ENCODE results near the gene TPPP2.

GRCh38 chr14:21020977-21021545 lies 9.0 kb upstream of the TPPP2 start:
- no peak for TF ChIP-seq POLR2A (IDR thresholded peaks at IDR 0.05)
- TF ChIP-seq CTCF (IDR thresholded peaks at IDR 0.05): no peak

All from adrenal gland (tissue), 5 donors.